K562 treated with DMSO at 1 percent for 24 hours (cell line): ENCODE results near the gene POLH. TPM values are rescaled to one million over a fixed set of nuclear protein-coding genes. Genes with fewer than 3 reads are reported as not detected.

Experiments used
- total RNA-seq: library from RNA; unstranded; fragments of 300-600 nt; gene quantifications from 2 replicates; pipeline ENCODE4 v1.2.3, GENCODE V29; 2022; ENCODE audit warnings: low read depth; ENCODE audit not compliant: insufficient read depth

Gene POLH
- total RNA-seq: 27.2 and 35.2 TPM in 2 replicates

GRCh38 chr6:43575772-43576551 is at the start of gene POLH, which contains the start of gene XPO5:
Gene POLH (plus strand): TSS chr6:43576185. CDS start chr6:43582320, 6,135 bp downstream.
Gene XPO5 (minus strand): TSS chr6:43576038. CDS start chr6:43575864, 174 bp downstream.

GRCh38 chr6:43629104-43629504 is 53.1 kb downstream of the POLH start, which contains the start of gene GTPBP2:
Gene GTPBP2 (minus strand): TSS chr6:43629264. CDS start chr6:43629162, 102 bp downstream.

GRCh38 chr6:43635387-43636307 is 59.7 kb downstream of the POLH start, which contains the start of gene MAD2L1BP:
Gene MAD2L1BP (plus strand): TSS chr6:43635840. CDS start chr6:43635876, 36 bp downstream.

GRCh38 chr6:43644940-43645612 is 69.1 kb downstream of the POLH start, which contains the start of gene RSPH9:
Gene RSPH9 (plus strand): TSS chr6:43645036. CDS start chr6:43645099, 63 bp downstream.

Other genes with a start within 250 kb of the POLH start
- gene ZNF318, start 206.5 kb upstream of the POLH start, total RNA-seq: 20.9 and 23.3 TPM in 2 replicates
- gene ABCC10, start 148.6 kb upstream of the POLH start, total RNA-seq: 30.5 and 32.8 TPM in 2 replicates
- 1.9 and 3.7 TPM in 2 replicates for gene DLK2, start 120.6 kb upstream of the POLH start, total RNA-seq
- 41.2 and 45.2 TPM in 2 replicates for gene TJAP1, start 98.6 kb upstream of the POLH start, total RNA-seq
- gene LRRC73, start 65.8 kb upstream of the POLH start, total RNA-seq: 1.2 and 1.3 TPM in 2 replicates
- 144 and 148 TPM in 2 replicates for gene YIPF3, start 59.3 kb upstream of the POLH start, total RNA-seq
- gene POLR1C, start 59.1 kb upstream of the POLH start, total RNA-seq: 38.0 and 45.8 TPM in 2 replicates
- 58.4 and 77.1 TPM in 2 replicates for gene XPO5, start 147 bp upstream of the POLH start, total RNA-seq
- gene GTPBP2, start 53.1 kb downstream of the POLH start, total RNA-seq: 231 and 248 TPM in 2 replicates
- gene MAD2L1BP, start 59.7 kb downstream of the POLH start, total RNA-seq: 71.1 and 74.5 TPM in 2 replicates
- gene RSPH9, start 68.9 kb downstream of the POLH start, total RNA-seq: 0.60 and 0.66 TPM in 2 replicates
- 143 and 147 TPM in 2 replicates for gene MRPS18A, start 111.6 kb downstream of the POLH start, total RNA-seq
- 156 and 189 TPM in 2 replicates for gene VEGFA, start 194.0 kb downstream of the POLH start, total RNA-seq